ENCODE data around the gene METAP1.

DNA sequence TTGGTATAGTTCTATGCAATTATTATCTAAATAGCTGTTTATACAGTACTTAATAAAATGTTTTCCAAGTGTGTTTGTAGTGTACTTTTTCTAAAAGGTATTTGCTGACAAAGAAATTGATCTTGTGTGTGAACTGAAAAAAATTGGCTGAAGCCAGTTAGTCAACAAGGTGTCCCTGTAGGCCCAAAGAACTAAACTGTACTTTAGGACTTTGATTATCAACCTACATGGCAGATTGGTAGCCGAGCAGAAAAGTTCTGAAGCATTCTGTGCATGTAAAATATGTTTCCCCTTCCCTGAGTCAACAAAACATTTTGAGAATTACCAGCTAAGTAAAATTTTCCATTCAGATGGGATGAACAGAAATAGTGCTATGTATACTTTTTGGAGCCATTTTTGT lies 72.1 kb downstream of the METAP1 start:
- TF ChIP-seq PHF8 (conservative IDR thresholded peaks at IDR 0.05; ENCODE audit: low read depth, low read length) (no peak), SIN3A (conservative IDR thresholded peaks at IDR 0.05 in 1 of 2, IDR thresholded peaks at IDR 0.05 in 1 of 2; ENCODE audit: low read depth in 1 of 2, low read length in 2 of 2) (no peak), RFX5 (IDR thresholded peaks at IDR 0.05; ENCODE audit: borderline replicate concordance, low read depth, low read length) (no peak), NRF1 (IDR thresholded peaks at IDR 0.05; ENCODE audit: low read depth, low read length) (no peak)
- TF ChIP-seq, protein P1, sequence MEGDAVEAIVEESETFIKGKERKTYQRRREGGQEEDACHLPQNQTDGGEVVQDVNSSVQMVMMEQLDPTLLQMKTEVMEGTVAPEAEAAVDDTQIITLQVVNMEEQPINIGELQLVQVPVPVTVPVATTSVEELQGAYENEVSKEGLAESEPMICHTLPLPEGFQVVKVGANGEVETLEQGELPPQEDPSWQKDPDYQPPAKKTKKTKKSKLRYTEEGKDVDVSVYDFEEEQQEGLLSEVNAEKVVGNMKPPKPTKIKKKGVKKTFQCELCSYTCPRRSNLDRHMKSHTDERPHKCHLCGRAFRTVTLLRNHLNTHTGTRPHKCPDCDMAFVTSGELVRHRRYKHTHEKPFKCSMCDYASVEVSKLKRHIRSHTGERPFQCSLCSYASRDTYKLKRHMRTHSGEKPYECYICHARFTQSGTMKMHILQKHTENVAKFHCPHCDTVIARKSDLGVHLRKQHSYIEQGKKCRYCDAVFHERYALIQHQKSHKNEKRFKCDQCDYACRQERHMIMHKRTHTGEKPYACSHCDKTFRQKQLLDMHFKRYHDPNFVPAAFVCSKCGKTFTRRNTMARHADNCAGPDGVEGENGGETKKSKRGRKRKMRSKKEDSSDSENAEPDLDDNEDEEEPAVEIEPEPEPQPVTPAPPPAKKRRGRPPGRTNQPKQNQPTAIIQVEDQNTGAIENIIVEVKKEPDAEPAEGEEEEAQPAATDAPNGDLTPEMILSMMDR (IDR thresholded peaks at IDR 0.05; ENCODE audit: control extremely low read depth in 1 of 3, insufficient read depth in 1 of 3, low read depth in 1 of 3, low read length in 3 of 3), result no peak
